Measurements from ENCODE around the gene POLE2.
"Not testable (repeated sequence)": the region's sequence is repeated elsewhere in the genome, so short reads cannot be mapped to it uniquely, and the experiment has no call there.

The POLE2 gene, protein sequence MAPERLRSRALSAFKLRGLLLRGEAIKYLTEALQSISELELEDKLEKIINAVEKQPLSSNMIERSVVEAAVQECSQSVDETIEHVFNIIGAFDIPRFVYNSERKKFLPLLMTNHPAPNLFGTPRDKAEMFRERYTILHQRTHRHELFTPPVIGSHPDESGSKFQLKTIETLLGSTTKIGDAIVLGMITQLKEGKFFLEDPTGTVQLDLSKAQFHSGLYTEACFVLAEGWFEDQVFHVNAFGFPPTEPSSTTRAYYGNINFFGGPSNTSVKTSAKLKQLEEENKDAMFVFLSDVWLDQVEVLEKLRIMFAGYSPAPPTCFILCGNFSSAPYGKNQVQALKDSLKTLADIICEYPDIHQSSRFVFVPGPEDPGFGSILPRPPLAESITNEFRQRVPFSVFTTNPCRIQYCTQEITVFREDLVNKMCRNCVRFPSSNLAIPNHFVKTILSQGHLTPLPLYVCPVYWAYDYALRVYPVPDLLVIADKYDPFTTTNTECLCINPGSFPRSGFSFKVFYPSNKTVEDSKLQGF

DNA sequence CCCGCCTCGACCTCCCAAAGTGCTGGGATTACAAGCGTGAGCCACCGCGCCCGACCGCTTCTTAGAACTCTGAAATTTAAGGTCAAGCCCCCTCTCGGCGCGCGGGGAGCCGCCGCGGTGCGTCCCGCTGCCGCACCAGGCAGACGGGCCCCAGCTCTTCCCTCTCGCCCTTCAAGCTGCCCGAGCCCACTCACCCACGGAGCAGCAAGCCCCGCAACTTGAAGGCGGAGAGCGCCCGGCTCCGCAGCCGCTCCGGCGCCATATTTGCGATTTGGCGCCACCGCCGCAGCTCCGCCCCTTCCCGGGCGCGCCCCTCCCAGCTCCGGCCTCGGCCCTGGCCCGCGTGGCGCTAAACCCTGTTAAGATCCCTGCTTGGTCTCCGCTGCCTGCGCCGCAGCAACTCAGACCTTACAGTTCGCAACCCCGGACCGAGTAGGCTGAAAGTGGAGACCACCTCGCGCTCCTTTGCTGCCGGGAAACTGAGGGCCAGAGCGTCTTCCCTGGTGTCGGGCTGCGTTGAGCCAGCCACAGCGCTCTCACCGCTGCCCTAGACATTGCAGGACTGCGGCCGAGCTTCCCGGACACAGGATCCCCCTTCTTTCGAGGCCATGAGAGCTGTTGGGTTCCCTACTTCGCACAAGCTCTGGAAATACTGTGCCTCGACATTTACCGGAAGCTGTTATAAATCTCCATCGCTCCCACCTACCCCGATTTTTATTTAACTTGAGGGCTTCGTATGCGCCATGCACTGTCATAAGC, at the start of gene POLE2:
POLE2 (minus strand) TSS at position 273 of the 759 bp plus-strand sequence; CDS start at position 262, 11 bp downstream.
- peak; percentile 75 for DNase-seq

DNA sequence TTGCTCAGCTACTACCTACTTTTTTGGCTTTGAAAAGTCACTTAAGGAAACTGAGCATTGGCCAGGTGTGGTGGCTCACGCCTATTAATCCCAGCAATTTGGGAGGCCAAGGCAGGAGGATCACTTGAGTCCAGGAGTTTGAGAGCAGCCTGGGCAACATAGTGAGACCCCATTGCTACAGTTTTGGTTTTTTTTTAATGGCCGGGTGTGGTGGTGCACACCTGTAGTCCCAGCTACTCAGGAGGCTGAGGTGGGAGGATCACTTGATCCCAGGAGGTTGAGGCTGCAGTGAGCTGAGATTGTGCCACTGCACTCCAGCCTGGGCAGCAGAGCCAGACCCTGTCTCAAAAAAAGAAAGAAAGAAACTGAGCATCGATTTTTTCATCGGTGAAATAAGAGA, 47.7 kb upstream of the POLE2 start:
- DNase-seq: not testable (repeated sequence)

DNA sequence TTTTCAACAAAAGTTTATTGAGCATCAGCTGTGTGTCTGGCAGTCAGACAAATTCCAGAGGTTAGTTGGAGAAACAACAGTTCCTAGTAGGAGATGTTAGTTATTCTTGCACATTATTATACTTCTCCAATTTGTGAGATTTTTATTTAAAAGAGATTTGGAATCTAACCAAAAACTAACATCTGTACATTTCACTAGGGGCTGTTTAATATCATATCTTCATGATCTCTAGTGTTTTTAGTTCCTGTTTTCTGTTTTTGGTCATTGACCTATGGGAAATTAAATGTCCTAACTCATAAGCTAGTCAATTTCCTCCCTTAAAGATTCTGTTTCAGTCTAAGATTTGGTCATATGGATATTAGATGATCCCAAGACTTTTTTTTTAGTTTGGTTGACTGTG, 45.8 kb upstream of the POLE2 start:
- DNase-seq: no peak

DNA sequence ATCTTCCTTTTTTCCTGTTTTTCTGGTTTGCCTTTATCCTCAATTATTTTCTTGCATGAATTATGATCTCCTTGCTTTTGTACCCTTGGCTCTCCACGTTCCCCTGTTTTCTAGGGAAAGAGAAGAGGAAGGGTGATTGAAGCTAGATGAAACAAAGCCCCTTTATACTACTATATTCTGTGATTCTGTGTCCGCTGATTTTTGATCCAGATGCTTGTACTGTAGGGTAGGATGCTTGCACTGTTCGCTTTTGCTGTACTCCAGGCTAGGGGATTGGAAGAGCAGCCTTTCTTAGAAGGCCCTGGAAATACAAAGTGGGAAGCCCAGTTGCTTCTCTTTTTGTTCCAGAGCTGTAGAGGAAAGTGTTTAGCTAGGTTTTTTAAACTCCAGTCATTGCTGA, 44.9 kb upstream of the POLE2 start:
- no peak for DNase-seq

DNA sequence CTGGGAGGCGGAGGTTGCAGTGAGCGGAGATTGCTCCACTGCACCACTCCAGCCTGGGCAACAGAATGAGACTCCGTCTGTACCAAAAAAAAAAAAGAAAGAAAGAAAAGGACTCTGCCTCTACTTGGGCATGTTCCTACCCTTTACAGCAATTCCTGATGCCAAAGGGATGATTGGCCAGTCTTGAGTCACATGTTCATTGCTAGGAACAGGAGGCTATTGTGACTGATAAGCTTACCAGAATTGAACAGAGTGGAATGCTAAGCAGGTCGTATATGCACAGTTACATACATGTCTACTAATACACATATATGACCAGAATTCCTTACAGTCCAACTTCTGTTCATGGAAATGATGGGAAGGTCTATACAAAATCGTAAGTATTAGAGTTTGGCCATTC, 39.2 kb upstream of the POLE2 start:
- no peak for DNase-seq

DNA sequence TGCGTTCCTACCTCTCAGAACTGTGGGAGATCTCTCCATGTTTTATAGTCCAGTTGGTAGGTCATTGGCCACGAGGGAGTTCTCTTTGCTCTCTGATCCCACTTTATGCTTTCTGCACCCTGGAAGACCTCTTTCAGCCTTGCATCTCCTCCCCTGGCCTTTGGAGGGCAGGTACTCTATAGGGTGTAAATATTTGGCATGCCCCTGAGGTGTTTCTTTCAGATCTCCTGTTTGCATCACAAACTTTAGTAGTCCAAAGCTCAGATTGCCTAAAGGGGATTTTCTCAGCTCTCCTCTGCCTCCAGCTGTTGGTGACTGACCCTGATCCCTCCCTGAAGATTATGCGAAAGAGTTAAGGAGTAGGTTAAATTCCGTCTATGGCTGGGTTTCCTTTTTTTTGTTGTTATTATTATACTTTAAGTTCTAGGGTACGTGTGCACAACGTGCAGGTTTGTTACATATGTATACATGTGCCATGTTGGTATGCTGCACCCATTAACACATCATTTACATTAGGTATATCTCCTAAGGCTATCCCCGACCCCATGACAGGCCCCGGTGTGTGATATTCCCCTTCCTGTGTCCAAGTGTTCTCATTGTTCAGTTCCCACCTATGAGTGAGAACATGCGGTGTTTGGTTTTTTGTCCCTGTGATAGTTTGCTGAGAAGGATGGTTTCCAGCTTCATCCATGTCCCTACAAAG, 33.9 kb upstream of the POLE2 start:
- not testable (repeated sequence) for DNase-seq

DNA sequence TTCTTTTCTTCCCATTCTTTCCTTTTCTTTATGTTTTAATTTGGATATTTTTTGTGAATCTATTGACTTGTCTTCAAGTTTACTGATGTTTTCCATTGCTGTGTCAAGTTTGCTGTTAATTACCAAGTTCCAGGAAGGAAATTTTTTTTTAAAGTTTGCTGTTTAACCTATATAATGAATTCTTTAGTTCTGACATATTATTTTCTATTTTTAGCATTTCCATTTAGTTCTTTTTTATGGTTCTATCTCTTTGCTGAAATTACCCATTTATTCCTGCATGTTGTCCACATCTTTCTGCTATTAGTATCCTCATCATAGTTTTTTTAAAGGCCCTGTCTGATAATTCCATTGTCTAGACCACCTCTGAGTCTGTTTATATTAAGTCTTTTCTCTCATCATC, 32.7 kb upstream of the POLE2 start:
- no peak for DNase-seq

DNA sequence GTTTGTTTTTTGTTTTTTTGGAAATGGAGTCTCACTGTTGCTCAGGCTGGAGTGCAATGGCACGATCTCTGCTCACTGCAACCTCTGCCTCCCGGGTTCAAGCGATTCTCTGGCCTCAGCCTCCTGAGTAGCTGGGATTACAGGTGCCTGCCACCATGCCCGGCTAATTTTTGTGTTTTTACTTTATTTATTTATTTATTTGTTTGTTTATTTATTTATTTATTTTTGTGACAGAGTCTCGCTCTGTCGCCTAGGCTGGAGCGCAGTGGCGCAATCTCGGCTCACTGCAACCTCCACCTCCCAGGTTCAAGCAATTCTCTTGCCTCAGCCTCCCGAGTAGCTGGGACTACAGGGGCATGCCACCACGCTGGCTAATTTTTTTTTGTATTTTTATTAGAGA, 23.0 kb upstream of the POLE2 start:
- DNase-seq: not testable (repeated sequence)

DNA sequence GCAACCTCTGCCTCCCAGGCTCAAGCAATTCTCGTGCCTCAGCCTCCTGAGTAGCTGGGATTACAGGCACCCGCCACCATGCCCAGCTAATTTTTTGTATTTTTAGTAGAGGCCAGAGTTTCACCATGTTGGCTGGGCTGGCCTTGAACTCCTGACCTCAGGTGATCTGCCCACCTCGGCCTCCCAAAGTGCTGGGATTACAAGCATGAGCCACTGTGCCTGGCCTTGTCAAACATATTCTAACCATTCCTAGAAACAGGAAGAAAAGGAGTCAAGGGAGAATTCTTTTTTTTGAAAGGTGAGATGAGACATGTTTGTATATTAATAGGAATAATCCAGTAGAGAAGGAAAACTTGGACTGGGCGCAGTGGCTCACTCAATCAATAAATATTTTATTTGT, 16.5 kb upstream of the POLE2 start:
- DNase-seq: not testable (repeated sequence)

DNA sequence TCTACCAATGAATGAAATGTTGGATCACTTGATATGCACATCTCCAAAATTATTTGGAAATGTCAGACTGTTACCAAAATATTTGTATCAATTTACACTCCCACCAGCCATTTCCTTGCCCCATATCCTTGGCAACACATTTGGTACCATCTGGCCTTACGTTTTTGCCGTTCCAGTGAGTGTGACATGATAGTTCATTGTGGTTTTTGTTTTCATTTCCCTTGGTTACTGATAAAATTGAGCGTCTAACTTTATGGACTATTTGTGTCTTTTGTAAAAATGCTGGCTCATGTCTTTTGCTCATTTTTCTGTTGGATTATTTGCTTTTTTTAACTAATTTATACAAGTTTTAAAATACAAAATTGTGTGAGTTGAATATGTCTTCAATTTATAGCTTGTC, 16.0 kb upstream of the POLE2 start:
- DNase-seq: no peak

DNA sequence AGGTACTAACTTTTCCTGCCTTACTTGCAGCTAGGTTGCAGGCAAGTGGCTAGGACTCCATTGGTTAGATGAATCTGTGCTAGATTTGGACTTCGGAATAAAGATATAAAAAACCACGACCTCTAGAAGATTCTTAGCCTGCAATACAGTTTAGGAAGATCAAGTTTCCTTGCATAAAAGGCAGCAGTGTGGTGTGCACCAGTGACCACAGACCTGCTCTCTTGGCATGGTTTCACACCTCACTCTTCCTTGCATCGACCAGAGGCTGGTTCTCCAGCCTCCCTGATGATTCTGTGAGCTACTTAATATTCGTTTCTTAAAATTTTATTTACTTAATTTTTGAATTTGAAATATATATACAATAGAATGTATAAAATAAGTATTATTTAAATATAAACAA, 14.7 kb upstream of the POLE2 start:
- no peak for DNase-seq

DNA sequence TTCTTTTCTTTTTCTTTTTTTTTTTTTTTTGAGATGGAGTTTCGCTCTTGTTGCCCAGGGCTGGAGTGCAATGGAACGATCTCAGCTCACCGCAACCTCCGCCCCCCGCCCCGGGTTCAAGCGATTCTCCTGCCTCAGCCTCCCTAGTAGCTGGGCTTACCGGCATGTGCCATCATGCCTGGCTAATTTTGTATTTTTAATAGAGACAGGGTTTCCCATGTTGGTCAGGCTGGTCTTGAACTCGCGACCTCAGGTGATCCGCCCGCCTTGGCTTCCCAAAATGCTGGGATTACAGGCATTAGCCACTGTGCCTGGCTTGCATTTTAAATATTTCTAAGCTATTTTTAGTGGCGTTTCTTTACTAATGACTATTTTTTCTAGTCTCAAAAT, 5.7 kb upstream of the POLE2 start:
- DNase-seq: not testable (repeated sequence)

DNA sequence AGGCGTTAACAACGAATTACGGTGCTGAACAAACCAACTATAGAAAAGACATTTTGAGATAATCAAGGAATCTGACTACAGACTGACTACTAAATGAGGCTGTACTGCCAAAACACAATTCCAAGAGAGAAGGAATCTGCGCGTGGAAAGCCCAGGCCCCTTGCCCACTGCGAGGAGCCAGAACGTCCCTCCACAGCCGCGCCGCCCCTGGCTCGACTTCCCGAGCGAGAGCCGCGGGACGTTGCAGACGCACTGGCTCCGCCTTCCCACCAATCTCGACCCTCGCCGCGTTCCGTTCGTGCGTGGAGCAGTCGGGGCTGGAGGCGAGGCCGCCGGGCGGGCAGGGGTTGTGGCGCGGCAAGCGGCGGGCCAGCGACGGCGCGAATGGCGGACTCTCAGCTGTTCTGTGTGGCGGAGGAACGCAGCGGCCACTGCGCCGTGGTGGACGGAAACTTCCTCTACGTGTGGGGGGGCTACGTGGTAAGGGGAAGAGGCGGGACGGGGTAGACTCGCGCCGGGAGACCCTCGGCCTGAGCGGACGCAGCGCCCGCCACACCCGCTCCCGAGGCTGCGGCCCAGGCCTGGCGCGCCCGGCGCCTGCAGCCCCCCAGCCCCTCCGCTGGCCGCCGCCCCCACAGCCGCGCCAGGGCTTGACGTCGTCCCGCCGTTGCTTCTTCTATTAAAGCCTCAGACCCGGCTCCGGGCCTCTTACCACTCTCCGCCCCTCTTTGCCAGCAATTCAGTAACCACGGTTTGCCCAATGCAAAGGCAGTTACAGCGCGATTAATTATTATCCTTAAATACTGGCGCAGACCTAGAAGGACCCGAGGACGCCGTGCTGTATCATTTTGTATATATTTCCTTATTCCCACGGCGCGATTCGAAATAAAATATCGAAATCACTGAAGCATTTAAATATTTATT, 5.1 kb upstream of the POLE2 start, which contains the start of gene KLHDC1:
KLHDC1 (plus strand) TSS at position 310 of the 924 bp plus-strand sequence; CDS start at position 385, 75 bp downstream.
- peak; percentile 79 for DNase-seq

DNA sequence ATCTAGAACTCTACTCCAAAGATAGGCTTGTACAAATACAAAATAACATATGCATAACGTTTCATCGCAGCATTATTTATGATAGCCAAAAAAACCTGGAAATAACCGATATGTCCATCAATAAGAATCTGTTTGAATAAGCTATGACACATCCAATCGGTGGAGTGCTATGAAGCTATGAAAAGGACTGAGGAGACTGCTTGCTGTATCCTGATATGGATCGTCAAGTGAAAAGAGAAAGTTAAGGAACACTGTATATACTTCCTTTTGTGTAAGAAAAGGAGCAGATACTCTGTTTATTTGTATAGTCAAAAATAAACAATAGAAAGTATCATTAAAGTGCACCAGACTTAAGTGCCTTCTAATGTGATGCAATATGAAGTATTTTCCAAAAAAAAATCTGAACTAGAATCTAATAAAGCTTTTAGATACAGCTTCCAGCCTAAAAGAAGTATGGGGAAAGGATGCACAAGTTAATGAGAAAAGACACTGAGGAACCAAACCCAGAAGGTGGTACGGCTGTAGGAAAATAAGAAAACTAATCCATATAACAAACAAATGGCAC, 4.3 kb upstream of the POLE2 start:
- DNase-seq: no peak

DNA sequence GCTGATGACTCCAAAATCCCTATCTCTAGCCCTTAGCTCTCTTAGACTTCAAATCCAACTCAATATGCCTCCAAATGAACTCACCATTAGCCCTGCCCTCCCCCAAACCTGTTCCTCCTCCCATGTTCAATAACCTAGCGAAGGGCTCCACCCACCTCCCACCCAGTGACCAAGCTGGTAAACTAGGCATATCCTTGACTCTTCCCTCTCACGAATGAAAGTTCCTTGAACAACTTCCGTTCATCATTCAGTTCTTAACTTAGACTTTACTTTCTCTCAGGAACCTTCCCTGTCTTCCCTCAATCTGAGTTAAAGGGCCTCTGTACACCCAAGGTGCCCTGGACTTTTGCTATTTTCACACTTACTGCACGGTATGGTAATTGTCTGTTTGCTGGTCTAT, 3.0 kb upstream of the POLE2 start:
- no peak for DNase-seq

DNA sequence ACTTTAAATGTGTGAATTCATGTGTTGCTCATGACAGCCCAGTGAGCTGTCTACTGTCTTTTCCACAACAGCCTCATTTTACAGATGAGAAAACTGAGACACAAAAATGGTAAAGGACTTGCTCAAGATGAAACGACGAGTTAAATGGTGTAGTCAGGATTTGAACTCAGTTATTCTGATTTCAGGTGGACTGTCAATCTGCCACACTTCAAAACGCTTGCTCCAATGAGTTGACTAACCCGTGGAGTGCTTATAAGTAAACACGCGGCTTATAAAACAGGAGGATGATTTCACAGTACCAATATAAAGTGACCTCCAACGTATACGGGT, 652 bp upstream of the POLE2 start:
- DNase-seq: no peak

DNA sequence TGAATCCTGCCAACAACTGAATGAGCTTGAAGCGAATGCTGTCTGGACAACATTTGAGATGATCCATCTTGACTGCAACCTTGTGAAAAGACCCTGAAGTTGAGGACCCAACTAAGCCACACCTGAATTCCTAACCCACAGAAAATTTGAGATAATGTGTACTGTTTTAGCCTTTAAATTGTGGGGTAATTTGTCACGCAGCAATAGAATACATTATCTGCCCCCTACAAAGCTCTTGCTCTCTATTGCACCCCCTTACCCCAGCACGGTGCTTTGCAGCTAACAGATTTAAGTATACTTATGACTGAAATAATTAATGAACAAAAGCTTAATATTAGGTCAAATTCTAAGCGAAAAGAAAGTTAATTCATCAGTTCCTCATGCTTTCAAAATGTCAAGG, 1.6 kb downstream of the POLE2 start:
- no peak for DNase-seq

DNA sequence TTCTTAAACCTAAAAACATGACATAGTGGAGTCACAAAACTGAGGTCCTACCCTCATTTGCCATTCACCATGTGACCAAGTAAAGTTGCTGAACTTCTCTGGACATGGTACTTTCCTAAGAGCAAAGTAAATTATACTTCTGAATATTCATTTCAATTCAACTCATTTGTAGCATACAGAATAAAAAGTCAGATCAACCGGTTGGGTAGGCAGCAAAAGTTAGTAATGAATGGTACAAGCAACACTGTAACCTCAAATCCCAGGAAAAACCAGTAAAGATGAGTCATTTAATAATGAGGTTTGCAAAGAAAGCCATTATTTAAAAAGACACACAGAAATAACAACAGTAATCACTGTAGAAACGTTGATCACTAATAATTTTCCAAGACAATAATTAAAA, 8.7 kb downstream of the POLE2 start:
- no peak for DNase-seq

DNA sequence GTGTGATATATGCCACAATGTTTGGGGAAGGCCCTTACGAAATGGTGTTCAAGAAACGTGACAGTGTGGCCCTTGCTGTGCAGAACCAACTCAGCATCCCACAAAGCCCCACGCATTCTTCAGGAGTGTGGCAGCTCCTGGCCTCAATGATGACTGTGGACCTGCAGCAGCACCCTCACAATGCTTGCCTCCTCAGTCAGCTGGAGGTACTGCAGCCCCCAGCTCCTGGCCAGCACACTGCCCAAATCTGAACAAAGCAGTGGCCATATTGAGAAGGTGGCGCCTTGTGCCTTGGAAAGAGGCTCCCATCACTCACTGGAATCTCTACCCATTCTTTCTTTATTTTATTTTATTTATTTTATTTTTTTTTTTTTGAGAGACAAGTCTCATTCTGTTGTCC, 10.4 kb downstream of the POLE2 start:
- DNase-seq: no peak

DNA sequence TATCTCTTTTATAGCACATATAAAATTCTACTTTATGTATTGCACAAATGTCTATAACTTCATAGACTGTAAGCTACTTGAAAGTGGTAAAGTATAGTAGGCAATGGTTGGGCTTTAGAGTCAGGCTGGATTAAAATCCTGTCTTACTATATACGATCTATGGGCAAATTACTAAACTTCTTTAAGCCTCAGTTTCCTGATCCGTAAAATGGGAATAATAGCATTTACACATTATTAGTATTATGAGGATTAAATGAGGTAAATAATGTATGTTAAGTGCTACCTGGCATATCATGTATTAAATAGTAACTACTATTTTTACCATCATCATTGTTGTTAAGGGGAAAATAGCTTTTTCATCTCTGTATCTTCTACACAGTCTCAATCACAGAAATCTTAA, 14.4 kb downstream of the POLE2 start:
- no peak for DNase-seq

DNA sequence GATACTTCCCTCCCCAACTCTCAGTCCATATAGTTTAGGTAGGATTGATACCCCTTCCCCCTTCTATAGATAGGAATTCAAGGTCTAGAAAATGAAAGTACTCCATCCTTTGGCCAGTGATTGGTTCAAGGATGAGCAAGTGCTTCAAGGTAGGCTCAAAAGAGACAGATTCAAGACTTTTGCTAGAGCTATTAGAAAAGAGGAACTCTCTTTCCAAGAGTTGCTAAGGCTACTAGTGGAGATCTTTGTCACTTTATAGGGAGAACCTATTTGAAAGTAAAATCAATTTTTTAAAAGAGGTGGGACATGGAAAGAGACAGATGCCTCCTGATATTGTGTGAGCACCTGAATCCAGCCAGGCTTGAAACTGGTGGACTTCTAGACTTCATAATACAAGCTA, 17.5 kb downstream of the POLE2 start:
- DNase-seq: no peak

Measured in CD4-positive, alpha-beta T cell treated with Interleukin-17A for 1 hour (primary cell).